NB4 (cell line): ENCODE results near the gene CTNNA2.

ENCODE experiments used
- CTCF ChIP-seq: IDR thresholded peaks from one replicate; pipeline ENCODE4 v1.5.1; 2012; ENCODE audit warnings: low read depth, low read length
- POLR2A ChIP-seq: IDR thresholded peaks from 2 replicates; pipeline ENCODE4 v1.6.1; 2011; ENCODE audit warnings: mild to moderate bottlenecking; ENCODE audit not compliant: insufficient read length; ENCODE audit errors: extremely low read depth

DNA sequence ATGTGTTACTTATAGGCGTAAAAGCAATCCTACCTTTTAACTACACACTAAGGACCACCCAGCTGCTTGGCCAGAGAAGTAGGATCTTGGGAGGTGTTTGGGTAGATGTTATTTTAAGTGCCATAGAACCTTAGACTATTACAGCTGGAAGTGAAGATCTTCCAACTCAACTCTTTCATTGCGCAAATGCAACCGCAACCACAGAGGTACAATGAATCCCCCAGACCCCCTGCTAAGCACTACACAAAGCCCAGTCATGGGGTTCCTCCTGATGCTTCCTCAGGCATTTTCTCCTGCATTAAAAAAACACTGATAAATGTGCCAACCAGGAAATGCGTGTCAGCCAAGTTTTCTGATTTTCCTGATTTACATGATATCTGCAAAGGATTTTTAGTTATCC lies 545.7 kb downstream of the CTNNA2 start:
- no peak for TF ChIP-seq CTCF
- no peak for TF ChIP-seq POLR2A
